Activated CD8-positive, alpha-beta T cell treated with anti-CD3 and anti-CD28 coated beads for 36 hours (primary cell): Measurements from ENCODE around the gene BRD3OS. TPM values are rescaled to one million over a fixed set of nuclear protein-coding genes. Genes with fewer than 3 reads are reported as not detected.

Experiments used
- ATAC-seq: fragments of 200-7000 bp; cut with Tn5 transposase; one replicate; pipeline ENCODE4 v1.10.0; 2021; ENCODE audit warnings: mild to moderate bottlenecking, moderate library complexity
- CTCF ChIA-PET: fragments of 350-600 bp; sonication (Branson Sonifier 250); formaldehyde crosslinking; loops from one replicate; lab custom pipeline; 2021; ENCODE audit warnings: antibody characterized with exemption; lab: Charles Lee
- POLR2A ChIA-PET: fragments of 350-600 bp; sonication (Branson Sonifier 250); formaldehyde crosslinking; loops from one replicate; lab custom pipeline; 2021; ENCODE audit warnings: antibody characterized with exemption; lab: Charles Lee
- DNase-seq: peaks from one replicate; pipeline ENCODE4 v3.0.0-alpha.2; 2020
- H3K27ac Mint-ChIP-seq: one replicate; pipeline ENCODE4 v1.8.0; 2021; ENCODE audit warnings: mild to moderate bottlenecking, mixed read lengths
- H3K27me3 Mint-ChIP-seq: one replicate; pipeline ENCODE4 v1.8.0; 2021; ENCODE audit warnings: mixed read lengths
- H3K36me3 Mint-ChIP-seq: one replicate; pipeline ENCODE4 v1.8.0; 2021; ENCODE audit warnings: low read depth, mixed read lengths
- H3K4me1 Mint-ChIP-seq: one replicate; pipeline ENCODE4 v1.8.0; 2021; ENCODE audit warnings: low read depth, mixed read lengths
- H3K4me3 Mint-ChIP-seq: one replicate; pipeline ENCODE4 v1.8.0; 2021; ENCODE audit warnings: mild to moderate bottlenecking, moderate library complexity, mixed read lengths
- H3K9me3 Mint-ChIP-seq: one replicate; pipeline ENCODE4 v1.8.0; 2021; ENCODE audit warnings: mixed read lengths
- intact Hi-C: fragments of 100-400 bp; cut with micrococcal nuclease; formaldehyde crosslinking; loops from one replicate; pipeline ENCODE4 v1.10.0; 2022
- total RNA-seq, 2 experiments: library from RNA; stranded (reverse); gene quantifications; one replicate each; pipeline ENCODE4 v1.2.3, GENCODE V29; 2021
- TF ChIP-seq, protein P1 (sequence below): fragments of 200-600 bp; IDR thresholded peaks from one replicate; pipeline ENCODE4 v1.8.0; 2022; ENCODE audit warnings: antibody characterized with exemption, mild to moderate bottlenecking

The BRD3OS gene
- total RNA-seq, 2 experiments from 2014 or later, result 8.1 to 8.2 TPM

GRCh38 chr9:133979921-133980863, 45.1 kb upstream of the BRD3OS start:
- no peak overlapping the region for H3K27ac Mint-ChIP-seq
- no peak overlapping the region for H3K4me3 Mint-ChIP-seq
- DNase-seq (no peak), ATAC-seq (no peak)
- TF ChIP-seq, protein P1, sequence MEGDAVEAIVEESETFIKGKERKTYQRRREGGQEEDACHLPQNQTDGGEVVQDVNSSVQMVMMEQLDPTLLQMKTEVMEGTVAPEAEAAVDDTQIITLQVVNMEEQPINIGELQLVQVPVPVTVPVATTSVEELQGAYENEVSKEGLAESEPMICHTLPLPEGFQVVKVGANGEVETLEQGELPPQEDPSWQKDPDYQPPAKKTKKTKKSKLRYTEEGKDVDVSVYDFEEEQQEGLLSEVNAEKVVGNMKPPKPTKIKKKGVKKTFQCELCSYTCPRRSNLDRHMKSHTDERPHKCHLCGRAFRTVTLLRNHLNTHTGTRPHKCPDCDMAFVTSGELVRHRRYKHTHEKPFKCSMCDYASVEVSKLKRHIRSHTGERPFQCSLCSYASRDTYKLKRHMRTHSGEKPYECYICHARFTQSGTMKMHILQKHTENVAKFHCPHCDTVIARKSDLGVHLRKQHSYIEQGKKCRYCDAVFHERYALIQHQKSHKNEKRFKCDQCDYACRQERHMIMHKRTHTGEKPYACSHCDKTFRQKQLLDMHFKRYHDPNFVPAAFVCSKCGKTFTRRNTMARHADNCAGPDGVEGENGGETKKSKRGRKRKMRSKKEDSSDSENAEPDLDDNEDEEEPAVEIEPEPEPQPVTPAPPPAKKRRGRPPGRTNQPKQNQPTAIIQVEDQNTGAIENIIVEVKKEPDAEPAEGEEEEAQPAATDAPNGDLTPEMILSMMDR, result no peak
- H3K4me1 Mint-ChIP-seq, result no peaks in the 10 kb centered on the region
- POLR2A ChIA-PET, result no interaction called here
- no peaks in the 10 kb centered on the region for H3K9me3 Mint-ChIP-seq
- H3K36me3 Mint-ChIP-seq, result no peaks in the 10 kb centered on the region
- CTCF ChIA-PET, result interaction anchor here (1.0 kb wide), 1 partner anchor 14 kb away, joined by 3 read pairs; no protein-coding TSS in a partner anchor
- intact Hi-C loops, result no loop called here
- no peaks in the 10 kb centered on the region for H3K27me3 Mint-ChIP-seq

- no peaks in the 10 kb centered on the region for H3K36me3 Mint-ChIP-seq
- no peak for DNase-seq
- no peaks in the 10 kb centered on the region for H3K4me1 Mint-ChIP-seq
- H3K4me3 Mint-ChIP-seq, result no peak overlapping the region
- no peaks in the 10 kb centered on the region for H3K9me3 Mint-ChIP-seq
- no peak overlapping the region for H3K27ac Mint-ChIP-seq
- ChIA-PET CTCF (interaction anchor here (1.0 kb wide), 1 partner anchor 13 kb away, joined by 3 read pairs; no protein-coding TSS in a partner anchor), POLR2A (no interaction called here)
- ATAC-seq, result no peak
- no peaks in the 10 kb centered on the region for H3K27me3 Mint-ChIP-seq
- TF ChIP-seq, protein P1, result no peak
- intact Hi-C loops, result no loop called here
Observed at GRCh38 chr9:133980864-133981588, 44.3 kb upstream of the BRD3OS start.

- Mint-ChIP-seq H3K36me3 (no peaks in the 10 kb centered on the region), H3K27ac (no peak overlapping the region), H3K4me3 (no peak overlapping the region), H3K9me3 (no peaks in the 10 kb centered on the region), H3K4me1 (no peaks in the 10 kb centered on the region), H3K27me3 (no peaks in the 10 kb centered on the region)
- intact Hi-C loops, result no loop called here
- TF ChIP-seq, protein P1, result no peak
- ChIA-PET CTCF (no interaction called here), POLR2A (no interaction called here)
- DNase-seq (no peak), ATAC-seq (no peak)
Observed at GRCh38 chr9:133981589-133981957, 43.7 kb upstream of the BRD3OS start.

DNA sequence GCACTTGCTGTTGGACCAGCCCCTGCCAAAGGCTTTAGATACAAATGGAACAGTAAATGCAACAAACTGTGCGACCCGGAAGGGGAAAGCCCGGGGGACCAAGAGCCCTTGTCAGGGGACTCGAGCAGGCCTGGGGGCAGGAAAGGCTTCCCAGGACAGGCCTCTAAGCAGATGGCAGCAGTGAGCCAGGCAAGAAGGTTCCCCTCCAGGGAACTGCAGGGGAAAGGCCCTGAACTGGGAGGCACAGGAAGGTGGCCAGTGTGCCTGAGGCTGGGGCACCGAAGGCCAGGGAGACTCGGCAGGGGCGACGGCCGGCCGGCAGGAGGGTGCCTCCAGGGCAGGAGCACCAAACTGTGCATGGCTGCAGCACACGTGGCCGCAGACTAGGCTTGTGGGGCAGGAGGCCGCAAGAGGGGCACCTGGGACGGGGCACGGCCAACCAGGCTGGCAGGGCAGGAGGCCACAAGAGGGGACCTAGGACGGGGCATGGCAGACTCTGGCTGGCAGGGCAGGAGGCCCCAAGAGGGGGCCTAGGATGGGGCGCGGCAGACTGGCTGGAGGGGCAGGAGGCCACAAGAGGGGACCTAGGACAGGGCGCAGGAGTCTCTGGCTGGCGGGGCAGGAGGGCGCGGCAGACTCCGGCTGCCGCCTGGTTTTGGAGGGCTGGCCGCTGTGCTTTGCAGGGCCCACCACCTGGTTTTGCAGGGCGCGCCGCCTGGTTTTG, 43.2 kb upstream of the BRD3OS start:
- H3K36me3 Mint-ChIP-seq, result no peaks in the 10 kb centered on the region
- H3K4me1 Mint-ChIP-seq, result no peaks in the 10 kb centered on the region
- TF ChIP-seq, protein P1, result no peak
- CTCF ChIA-PET, result no interaction called here
- H3K4me3 Mint-ChIP-seq, result no peak overlapping the region
- no peak overlapping the region for H3K27ac Mint-ChIP-seq
- no peak for DNase-seq
- no peak for ATAC-seq
- no peaks in the 10 kb centered on the region for H3K27me3 Mint-ChIP-seq
- POLR2A ChIA-PET, result no interaction called here
- no peaks in the 10 kb centered on the region for H3K9me3 Mint-ChIP-seq
- intact Hi-C loops, result no loop called here
